CD4-positive, alpha-beta T cell treated with Interferon gamma for 1 hour (primary cell): Measurements from ENCODE around the gene OR2L5.

Experiments used
- DNase-seq: peaks from one replicate; pipeline ENCODE4 v3.0.0-alpha.2; 2020

The OR2L5 gene, protein sequence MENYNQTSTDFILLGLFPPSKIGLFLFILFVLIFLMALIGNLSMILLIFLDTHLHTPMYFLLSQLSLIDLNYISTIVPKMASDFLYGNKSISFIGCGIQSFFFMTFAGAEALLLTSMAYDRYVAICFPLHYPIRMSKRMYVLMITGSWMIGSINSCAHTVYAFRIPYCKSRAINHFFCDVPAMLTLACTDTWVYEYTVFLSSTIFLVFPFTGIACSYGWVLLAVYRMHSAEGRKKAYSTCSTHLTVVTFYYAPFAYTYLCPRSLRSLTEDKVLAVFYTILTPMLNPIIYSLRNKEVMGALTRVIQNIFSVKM

DNA sequence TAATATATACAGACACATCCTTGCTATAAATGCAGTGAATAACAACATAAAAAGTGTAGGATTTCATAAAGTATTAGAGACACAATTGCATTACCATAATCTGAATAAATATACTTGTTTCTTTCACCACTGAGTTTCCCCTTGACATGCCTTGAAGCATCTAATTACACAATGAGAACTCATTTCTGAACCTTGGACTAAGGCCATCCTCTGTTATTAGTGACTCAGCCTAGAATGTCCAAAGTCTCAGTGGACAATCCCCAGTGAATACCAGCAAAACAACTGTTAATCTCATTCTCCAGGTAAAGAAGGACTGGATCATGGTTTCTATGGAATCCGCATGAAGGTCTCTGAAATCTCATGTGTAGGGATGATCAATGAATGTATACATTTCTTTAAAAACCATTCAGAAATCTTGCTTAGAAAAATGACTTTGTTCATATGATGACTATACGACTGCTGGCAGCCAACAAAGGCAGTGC lies at the start of gene OR2L5:
Gene OR2L5 (plus strand): TSS at position 432 of the 482 bp plus-strand sequence. CDS start 8,288 bp downstream, outside the sequence.
- no peak for DNase-seq

DNA sequence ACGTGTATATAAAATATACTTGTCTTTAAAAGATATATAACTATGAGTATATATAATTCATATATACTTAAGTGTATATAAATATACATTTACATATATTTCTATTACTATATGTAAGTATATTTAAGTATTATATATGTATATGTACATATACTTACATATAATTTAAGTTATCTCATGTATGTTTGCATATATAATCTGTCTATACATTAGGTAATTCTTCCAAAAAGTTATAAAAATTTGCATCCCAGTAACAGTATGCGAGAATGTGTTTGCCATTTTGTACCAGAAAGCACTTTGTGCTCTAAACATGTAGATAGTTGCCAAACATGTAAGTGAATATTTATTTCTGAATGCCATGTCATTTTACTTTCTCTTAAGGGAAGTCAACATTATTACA lies 48.5 kb upstream of the OR2L5 start, which contains the start of gene OR2AK2:
Gene OR2AK2 (plus strand): TSS at position 301 of the 400 bp plus-strand sequence. CDS start 144 bp downstream, outside the sequence.
- DNase-seq, result no peak

DNA sequence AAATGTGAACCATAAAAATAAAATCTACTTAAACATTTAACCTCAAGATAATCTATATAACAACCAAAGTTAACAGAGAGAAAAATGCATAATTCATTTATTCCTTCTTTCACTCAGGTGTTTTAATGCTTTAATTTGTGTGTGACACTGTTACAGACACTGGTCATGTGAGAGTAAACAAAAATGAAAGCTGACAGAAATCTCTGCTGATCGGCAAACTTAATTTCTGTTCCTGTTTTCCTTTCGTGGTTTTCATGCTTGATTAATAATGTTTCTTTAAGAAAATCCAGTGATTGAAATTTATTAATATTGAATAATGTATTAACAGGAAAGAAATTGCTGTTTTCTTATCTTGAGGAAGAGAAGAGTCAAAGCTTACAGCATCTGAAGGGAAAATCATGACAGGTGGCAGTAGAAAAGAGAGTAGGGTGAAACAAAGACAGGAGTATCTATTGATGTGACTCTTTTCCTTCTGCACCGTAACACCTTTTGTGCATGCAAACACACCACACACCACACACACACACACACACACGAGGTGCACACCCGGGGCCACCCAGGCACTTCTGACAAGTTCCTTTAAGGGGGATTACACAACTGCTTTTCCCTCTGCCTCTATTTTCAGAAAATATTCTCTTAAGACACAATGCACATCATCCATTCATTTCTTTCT lies 46.8 kb upstream of the OR2L5 start:
- no peak for DNase-seq

DNA sequence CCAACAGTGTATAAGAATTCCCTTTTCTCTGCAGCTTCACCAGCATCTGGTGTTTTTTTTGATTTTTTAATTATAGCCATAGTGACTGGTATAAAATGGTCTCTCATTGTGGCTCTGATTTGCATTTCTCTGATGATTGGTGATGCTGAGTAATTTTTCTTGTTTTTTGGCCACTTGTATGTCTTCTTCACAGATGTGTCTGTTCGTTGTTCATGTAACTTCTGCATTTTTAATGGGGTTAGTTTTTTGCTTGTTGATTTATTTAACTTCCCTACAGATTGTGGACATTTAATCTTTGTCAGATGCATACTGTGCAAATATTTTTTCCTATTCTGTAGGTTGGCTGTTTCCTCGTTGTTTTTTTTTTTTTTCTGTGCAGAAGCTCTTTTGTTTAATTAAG lies 20.5 kb upstream of the OR2L5 start:
- no peak for DNase-seq

DNA sequence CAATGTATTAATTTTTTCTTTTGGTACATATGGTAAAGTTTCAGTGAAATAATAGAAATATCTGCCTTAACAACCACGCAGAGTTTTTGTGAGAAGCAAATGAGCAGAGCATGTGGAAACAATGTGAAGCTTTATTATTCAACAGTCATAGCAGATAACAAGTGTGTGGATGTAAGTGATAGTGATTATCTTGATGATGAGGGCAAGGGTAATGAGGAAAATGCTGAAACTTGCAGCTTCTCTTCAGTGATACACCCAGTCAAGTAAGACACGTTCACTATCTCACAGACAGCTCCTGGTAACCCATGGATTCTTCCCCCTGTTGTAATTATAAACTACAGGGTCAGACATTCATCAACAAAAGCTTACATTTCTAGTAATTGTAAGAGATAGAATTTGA lies 14.6 kb upstream of the OR2L5 start:
- DNase-seq, result no peak

DNA sequence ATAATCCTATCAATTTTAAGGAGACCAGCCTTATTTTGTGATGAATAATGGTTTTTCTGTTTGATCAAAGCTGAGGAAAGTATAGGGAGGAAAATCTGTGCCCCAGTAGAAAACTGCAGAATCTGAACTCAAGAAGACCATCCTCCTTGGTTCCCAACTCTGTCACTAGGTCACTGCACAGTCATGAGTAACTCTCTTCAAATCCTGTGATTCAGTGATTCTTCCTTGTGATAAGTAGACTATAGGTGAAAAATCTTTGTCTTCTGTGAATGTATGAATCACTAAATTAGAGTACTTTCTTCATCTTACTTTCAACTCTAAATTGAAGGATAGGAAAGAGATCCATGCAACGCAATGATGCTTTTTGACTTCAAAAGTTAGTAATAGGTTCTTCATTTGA lies 13.3 kb upstream of the OR2L5 start:
- no peak for DNase-seq

DNA sequence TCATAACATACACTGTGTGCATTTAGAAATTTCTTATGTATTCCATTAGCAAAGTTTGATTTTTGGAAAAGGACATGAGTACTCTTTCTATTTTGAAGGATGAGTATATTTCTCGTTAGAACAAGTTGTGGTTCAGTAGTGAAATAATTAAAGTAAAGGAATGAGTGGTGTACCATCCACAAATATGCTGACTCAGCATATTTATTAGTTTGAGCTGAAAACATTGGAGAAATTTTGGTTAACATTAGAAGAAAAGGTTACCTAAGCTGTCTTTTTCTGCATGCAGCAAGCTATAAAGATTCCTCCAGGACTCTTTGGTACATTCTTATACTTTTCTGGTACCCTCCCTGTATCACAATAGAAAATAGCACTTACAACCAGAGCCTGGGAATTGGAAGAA lies 5.7 kb upstream of the OR2L5 start:
- DNase-seq, result no peak

DNA sequence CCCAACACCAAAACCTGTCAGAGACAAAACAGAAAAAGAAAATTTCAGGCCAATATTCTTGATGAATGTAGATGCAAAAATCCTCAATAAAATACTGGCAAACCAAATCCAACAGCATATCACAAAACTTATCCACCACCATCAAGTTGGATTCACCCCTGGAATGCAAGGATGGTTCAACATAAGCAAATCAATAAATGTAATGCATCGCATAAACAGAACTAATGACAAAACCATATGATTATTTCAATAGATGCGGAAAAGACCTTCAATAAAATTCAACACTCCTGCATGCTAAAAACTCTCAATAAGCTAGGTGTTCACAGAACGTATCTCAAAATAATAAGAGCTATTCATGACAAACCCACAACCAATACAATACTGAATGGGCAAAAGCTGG lies 3.8 kb upstream of the OR2L5 start:
- no peak for DNase-seq

DNA sequence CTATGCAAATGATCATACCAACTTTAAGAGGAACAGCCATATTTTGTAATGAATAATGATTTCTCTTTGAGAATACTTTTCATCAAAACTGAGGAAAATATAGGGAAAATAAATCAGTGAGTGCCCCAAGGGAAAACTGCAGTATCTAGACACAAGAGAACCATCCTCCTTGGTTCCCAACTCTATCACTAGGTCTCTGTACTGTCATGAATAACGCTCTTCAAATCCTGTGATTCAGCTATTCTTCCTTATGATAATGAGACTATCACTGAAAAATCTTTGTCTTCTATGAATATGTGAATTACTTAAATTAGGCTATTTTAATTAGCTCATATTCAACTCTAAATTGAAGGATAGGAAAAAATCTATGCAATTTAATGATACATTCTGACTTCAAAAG lies 2.3 kb downstream of the OR2L5 start:
- no peak for DNase-seq

DNA sequence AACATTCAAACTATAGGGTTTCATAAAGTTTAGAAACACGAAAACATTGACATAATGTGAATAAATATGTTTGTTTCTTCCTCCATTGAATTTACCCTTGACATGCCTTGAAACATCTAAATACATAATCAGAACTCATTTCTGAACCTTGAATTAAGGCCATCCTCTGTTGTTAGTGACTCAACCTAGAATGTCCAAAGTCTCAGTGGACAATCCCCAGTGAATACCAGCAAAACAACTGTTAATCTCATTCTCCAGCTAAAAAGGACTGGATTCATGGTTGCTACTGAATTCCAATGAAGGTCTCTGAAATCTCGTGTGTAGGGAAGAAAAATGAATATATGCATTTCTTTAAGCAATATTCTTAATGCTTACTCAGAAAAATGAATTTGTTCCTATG lies 16.3 kb downstream of the OR2L5 start, which contains the start of gene OR2L2:
Gene OR2L2 (plus strand): TSS at position 301 of the 400 bp plus-strand sequence. CDS start 8,198 bp downstream, outside the sequence.
- DNase-seq, result no peak

DNA sequence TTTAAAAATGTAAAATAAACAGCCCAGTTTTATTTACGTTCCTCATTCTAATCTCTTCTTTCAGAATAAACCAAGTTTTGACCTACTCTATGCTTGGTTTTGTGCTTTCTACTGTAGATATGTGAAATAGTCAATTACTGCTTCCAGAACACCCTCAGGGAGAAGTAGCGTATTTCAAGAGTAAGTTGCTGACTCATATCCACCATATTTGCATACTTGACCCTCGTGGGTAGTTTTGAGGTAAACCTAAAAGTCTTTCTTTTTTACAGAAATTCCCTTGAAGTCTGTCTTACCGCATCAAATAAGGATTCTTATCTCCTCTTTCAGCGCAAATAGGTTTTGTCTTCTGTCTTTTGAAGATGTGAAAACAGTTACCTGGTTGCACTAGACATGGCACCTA lies 31.7 kb downstream of the OR2L5 start:
- no peak for DNase-seq

DNA sequence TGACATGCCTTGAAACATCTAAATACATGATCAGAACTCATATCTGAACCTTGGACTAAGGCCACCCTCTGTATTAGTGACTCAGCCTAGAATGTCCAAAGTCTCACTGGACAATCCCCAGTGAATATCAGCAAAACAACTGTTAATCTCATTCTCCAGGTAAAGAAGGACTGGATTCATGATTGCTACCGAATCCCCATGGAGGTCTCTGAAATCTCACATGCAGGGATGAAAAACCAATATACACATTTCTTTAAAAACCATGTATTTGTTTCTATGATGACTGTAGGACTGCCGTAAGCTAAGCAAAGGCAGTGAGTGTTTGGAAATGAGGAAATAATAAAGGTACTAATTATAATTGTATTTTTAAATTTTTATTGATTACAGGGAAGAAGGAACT lies 33.1 kb downstream of the OR2L5 start, which contains the start of gene OR2L3:
Gene OR2L3 (plus strand): TSS at position 301 of the 400 bp plus-strand sequence. CDS start 13,846 bp downstream, outside the sequence.
- DNase-seq, result no peak

DNA sequence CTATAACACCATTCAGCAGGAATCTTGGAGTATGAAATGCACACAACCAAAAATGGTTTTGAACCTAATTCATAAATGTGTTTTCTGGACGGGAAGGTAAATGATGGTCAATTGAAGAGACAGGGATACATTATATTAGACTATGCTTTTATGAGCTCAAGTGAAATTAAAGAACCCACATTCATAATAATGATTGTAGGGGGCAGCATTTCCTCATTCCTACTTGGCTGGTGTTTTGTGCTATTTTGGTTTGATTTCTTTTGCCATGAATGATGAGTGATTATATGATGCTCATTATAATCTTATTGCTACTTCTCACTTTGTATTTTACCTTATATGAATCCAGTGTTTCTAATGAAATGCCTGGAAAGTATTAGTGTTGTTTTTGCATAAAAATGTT lies 33.5 kb downstream of the OR2L5 start:
- no peak for DNase-seq

DNA sequence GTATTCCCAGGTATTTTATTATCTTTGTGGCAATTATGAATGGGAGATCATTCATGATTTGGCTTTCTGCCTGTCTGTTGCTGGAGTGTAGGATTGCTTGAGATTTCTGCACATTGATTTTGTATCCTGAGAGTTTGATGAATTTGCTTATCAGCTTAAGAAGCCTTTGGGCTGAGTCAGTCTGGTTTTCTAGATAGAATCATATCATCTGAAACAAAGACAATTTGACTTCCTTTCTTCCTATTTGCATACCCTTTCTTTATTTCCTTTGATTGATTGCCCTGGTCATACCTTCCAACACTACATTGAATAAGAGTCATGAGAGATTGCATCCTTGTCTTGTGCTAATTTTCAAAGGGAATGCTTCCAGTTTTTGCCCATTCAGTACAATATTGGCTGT lies 41.2 kb downstream of the OR2L5 start:
- no peak for DNase-seq

DNA sequence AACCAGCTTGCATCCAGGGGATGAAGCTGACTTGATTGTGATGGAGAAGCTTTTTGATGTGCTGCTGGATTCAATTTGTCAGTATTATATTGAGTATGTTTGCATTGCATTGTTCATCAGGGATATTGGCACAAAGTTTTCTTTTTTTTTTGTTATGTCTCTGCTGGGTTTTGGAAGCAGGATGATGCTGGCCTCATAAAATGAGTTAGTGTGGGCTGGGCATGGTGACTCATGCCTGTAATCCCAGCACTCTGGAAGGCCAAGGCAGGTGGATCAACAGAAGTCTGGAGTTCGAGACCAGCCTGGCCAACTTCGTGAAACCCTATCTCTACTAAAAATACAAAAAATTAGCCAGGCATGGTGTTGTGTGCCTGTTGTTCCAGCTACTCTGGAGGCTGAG lies 41.8 kb downstream of the OR2L5 start:
- no peak for DNase-seq

DNA sequence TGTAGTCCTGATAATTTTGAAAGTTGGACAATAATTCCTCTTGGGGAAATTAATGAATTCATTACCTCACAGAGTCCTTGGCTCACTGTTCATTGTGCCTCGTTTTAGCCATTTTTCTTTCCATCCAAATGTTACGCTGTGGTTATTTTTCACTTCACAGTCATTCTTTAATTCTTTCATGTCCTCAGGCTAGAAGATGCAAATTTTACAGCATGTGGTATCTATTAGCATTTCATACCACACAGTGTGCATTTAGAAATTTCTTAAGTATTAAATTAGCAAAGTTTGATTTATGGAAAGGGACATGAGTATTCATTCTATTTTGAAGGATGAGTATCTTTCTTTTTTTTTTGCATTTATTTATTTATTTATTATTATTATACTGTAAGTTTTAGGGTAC lies 51.6 kb downstream of the OR2L5 start:
- DNase-seq, result no peak

DNA sequence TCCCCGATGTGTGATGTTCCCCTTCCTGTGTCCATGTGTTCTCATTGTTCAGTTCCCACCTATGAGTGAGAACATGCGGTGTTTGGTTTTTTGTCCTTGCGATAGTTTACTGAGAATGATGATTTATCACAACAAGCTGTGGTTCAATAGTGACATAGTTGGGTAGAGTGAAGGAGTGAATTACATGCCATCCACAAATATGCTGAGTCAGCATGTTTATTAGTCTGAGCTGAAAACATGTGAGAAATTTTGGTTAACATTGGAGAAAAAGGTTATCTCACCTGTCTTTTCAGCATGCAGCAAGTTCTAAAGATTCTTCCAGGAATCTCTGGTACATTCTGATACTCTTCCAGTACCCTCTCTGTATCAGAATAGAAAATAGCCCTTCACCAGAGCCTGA lies 52.1 kb downstream of the OR2L5 start:
- DNase-seq, result no peak
